GM18873 (cell line): Measurements from ENCODE around the gene SRRM3.
"Not testable (repeated sequence)": the region's sequence is repeated elsewhere in the genome, so short reads cannot be mapped to it uniquely, and the experiment has no call there.

Source experiments
- ATAC-seq: cut with Tn5 transposase; IDR thresholded peaks from one replicate; pipeline ENCODE4 v1.9.1; 2021; ENCODE audit warnings: mild to moderate bottlenecking, moderate library complexity, moderate number of reproducible peaks; ENCODE audit not compliant: unreplicated experiment, low FRiP score

SRRM3 gene

DNA sequence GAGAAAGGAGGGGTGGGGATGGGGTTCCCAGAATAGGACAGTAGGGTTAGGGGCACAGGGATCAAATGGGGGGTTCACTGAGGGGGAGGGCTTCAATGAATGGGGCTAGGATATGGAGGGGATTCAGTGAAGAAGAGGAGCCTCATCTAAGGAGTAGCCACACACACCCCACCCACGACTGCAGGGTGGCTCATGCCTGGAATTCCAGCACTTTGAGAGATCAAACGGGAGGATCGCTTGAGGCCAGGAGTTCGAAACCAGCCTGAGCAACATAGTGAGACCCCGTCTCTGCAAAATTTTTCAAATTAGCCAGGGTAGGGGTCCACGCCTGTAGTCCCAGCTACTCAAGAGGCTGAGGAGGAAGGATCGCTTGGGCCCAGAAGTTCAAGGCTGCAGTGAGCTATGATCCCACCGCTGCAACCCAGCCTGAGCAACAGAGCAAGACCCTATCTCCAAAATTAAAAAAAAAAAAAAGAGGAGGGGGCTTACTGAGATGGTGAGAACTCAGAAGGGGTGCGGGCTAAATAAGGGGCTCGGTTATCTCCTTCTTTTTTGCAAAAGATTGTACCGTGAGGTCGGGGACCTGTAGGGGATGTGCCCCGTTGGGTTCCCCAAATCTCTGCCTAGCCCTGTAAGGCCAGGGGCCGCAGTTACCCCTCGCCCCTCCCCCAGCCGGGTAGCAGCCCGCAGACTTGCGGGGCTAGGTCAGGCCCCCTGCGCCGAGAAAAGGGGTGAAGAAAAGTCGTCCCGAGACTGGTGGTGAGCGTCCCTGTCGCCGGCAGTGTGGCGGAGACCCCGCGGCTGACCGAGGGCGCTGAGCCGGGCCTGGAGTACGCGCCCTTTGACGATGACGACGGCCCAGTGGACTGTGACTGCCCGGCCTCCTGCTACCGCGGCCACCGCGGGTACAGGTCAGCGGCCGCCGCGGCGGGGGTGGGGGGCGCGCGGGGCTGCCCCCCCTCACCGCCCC lies 57.7 kb downstream of the SRRM3 start:
- ATAC-seq = no peak

DNA sequence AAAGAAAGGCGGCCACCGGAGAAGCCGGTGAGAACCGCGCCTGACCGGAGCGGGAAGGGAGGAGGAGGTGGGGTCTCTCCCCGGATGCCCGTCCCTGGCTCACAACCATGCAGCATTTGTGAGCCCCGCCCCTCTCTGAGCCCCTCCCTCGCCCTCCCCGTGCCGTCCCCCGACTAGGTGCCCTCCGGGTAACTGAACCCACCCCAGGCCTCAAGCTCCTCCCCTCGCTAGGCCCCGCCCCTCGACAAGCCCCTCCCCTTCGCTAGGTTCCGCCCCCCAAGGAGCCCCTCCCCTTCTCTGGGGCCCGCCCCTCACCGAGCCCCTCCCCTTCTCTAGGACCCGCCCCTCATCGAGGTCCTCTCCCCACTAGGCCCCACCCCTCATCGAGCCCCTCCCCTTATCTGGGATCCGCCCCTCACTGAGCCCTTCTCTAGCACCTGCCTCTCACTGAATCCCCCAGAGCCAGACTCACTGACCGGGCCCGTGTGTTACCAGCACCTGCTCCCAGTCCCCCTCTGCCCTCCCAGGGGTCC lies 58.5 kb downstream of the SRRM3 start:
- no peak for ATAC-seq

DNA sequence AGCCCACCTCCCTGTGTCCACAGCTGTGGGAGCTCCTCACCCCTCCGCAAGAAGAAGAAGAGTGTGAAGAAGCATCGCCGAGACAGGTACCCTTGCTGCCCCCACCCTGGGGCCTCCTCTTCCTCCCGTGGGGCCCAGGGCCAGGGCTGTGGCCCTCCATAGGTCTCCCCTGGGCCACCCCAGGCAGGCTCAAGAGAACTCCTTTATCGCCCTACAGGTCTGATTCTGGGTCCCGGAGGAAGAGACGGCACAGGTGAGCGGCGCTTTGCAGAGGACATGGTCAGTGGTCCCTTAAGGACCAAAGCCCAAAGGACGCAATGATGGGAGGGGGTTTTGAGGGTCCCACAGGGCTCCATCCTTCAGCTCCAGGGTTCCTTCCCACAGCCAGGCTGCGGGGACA lies 59.6 kb downstream of the SRRM3 start:
- no peak for ATAC-seq

DNA sequence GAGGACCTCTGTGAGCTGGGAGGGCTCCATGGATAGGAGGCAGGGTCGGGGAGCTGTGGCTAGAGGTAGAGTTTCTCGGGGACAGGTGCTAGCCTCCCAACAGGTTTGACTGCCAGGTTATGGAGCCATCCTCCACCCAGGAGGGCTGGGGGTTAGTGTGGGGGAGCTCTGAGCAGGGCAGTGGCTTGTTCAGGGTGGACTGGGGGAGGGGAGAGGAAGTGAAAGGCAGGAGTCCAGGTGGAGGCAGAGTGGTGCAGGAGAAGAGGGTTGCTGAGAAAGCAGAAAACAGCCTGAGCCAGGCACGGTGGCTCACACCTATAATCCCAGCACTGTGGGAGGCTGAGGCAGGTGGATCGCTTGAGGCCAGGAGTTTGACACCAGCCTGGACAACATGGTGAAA lies 60.2 kb downstream of the SRRM3 start:
- no peak for ATAC-seq

DNA sequence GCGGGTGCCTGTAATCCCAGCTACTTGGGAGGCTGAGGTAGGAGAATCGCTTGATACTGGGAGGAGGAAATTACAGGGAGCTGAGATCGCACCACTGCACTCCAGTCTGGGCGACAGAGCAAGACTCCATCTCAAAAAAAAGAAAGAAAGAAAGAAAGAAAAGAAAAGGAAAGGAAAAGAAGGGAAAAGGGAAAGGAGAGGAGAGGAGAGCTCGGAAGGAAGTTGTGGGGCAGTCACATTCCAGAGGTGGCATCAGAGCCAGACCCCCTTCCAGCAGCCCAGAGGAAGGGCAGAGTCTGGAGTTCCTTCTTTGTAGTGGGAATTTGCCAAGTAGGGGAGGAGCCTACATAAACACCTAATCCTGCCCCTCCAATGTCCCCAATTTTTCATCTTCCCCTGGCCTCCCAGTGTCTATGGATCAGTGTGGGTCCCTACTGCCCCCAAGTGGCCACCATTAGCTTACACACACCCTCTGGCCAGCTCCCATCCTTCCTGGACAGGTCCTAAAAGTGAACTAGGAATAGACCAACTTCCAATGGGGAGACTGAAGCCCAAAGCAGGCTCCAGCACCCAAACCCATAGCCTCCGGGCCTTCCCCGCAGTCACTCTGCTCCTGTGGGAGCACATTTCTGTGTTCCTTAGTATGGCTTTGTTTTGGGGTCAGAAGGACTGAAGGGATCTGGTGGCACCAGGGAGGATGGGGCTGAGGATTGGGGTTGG lies 61.1 kb downstream of the SRRM3 start:
- no peak for ATAC-seq

DNA sequence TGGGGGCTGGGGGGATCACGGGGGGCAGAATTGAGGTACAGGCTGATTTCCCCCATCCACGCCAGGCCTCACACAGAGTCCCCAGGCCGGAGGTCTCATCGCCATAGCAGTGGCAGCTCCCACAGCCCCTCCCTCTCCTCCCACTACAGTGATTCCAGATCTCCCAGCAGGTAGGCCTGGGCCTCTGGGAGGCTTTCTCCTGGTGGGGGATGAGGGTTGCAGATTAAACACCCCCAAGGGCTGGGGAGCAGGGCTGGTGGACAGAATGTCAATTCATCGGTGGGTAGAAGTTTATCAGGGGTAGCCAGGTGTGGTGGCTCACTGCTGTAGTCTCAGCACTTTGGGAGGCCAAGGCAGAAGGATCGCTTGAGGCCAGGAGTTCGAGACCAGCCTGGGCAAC lies 63.6 kb downstream of the SRRM3 start:
- no peak for ATAC-seq

DNA sequence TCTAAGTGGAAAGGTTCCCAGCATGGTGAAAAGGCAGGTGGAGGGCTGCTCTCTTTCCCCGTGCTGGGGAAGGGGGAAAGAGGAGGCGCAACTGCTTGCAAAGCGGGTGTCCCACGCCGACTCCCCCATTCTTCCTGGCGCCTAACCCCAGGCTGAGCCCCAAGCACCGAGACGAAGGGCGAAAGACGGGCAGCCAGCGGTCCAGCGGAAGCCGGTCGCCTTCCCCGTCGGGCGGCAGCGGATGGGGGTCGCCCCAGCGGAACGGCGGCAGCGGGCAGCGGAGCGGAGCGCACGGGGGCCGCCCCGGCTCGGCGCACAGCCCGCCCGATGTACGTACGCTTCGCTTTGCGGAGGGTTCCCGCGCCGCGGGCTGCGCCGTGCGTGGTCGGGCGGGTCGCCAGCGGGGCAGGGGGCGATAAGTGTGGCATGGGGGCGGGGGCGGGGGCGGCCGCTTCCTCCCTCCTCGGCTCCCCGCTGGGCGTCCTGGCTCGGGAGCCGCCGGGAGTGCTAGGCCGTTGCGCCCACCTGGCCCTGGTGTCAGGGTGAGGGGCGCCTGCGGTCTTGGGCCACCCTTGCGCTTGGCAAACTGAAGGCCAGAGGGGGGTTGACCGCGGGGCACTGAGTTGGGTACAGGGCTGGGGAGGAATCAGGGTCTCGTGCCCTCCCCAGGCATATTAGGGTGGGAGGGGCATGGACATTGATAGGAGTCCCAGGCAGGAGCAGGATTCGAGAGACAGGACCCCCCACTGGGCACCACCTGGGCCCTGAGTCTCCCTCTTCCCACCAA lies 65.6 kb downstream of the SRRM3 start:
- ATAC-seq = no peak

DNA sequence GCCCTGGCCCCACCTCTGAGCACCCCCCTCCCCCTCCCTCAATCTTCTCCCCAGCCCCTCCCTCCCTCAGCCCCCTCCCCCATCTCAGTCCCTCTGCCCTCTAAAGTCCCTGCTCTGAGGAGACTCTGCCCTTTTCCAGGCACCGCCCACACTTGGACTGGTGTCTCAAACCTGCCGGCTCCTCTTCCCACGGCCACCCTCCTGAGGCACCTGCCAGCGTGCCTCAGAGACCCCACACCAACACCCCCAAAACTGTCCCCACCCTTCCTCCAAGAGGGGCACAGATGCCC lies 66.1 kb downstream of the SRRM3 start:
- ATAC-seq = no peak

DNA sequence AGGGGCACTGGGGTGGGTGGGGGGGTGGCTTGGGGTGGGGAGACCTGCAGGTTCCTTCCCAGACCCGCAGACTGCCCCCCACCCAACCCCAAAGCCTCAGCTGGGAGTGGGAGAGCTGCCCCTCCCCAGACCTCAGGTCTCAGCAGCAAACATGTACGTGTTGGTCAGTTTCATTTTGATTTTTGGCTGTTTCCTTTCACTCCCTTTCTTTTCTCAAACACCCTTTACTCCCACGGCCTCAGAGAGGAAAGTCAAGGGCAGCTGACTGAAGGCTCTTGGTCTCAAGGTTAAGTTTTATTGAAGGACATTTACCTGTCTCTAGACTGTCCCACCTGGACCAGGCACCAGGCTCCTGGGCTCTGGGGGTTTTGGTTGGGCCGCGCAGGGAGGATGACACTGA lies 66.7 kb downstream of the SRRM3 start:
- no peak for ATAC-seq

DNA sequence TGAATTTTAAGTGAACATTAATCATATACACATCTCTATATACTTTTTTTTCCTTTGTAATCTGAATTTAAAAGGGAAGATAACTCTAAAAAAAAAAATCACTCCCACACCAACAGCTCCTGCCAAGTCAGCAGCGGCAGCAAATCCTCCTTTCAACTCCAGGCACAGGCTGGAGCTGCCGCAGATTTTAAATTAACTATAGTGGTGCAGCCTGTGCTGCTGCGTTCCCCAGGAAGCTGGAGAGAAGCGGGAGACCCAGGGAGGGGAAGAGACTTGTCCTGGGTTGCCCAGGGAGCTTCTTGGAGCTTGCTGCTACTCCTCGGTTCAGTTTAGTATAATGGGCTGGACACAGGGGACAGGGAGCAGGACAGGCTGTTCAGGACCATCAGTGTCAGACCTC lies 68.2 kb downstream of the SRRM3 start:
- no peak for ATAC-seq

DNA sequence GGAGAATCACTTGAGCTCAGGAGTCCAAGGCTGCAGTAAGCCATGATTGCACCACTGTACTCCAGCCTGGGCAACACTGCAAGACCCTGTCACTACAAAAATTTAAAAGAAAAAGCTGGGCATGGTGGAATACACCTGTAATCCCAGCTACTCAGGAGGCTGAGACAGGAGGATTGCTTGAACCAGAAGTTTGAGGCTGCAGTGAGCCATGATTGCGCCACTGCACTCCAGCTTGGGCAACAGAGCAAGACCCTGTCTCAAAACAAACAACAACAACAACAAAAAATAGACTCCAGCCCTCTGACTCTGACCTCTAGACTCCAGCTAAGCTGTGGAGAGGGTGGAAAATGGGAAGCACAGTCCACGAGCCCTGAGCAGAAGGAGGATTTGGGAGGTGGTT lies 69.7 kb downstream of the SRRM3 start:
- ATAC-seq = not testable (repeated sequence)

DNA sequence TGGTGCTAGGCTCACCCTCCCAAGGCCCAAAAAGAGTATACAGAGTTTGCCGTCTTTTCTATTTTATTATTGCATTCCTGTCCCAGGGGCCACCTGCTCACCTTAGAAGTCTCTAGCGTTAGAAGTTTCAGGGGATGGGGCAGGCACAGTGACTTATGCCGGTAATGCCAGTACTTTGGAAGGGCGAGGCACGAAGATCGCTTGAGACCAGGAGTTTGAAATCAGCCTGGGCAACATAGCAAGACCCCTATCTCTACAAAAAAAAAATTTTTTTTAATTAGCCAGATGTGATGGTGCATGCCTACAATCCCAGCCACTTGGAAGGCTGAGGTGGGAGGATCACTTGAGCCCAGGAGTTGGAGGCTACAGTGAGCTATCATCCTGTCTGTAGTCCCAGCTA lies 70.4 kb downstream of the SRRM3 start:
- ATAC-seq = no peak

DNA sequence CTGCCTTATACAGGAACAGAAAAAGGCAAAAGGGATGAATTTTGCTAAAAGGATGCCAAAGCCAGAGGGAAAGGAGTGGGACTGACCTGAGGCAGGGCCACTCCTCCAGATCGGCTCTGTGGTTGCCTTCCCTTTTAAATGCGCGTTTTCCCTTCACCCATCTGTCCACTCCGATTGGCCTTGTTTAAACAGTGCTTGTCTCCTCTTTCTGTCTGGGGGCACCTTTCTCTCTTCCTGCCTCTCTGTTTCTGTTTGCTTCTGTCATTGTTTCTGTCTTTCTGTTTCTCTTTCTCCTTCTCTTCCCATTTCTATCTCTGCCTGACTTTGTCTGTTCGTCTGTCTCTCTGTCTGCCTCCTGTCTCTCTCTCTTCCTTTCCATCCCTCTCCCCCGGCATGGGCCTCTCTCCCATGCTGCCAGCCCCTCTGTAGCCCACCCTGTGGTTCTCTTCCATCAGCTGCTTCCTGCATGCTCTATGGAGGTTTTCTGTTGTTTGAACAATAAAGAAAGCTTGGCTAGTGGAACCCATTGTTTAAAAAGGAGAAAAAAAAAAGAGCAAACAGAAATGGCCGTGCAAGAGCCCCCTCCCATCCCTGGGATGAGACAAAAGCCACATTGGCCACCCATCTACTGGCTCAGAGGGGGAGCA lies 71.3 kb downstream of the SRRM3 start:
- no peak for ATAC-seq

DNA sequence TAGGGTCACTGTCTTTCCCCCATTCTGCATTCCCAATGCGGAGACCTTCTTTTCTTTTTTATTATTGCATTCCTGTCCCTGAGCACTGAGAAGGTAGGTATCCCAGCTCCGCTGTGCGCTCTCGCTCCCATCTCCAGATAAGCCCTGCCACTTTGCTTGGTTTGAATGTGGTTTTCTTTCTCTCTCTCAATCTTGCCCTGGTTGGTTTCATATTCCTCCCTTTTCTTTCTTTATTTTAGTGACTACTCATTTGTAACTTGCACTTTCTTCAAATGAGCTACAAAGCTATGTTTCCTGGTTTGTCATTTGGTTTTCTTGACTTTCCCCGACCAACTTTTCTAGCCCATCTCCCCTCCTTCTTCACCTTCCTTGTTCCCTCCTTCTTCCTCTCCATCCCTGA lies 71.8 kb downstream of the SRRM3 start:
- ATAC-seq = no peak

DNA sequence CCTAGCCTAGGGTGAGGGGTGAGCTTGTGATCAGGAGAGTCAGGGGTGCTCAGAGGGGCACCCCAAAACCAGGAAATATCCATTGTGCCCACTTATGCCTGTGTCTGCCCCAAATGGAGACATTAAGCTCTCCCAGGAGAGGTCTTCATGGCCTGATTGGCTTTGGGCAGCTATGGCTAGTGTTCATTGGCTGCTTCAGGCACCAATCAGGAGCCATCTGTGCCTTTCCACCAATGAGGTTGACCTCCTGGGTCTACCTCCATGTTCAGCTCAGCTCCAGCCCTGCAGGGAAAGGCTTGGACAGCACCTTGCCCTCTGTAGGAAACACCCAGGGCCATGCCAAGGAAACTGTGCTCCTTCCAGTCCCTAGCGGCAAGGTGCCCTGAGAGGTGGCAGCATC lies 76.8 kb downstream of the SRRM3 start:
- no peak for ATAC-seq

DNA sequence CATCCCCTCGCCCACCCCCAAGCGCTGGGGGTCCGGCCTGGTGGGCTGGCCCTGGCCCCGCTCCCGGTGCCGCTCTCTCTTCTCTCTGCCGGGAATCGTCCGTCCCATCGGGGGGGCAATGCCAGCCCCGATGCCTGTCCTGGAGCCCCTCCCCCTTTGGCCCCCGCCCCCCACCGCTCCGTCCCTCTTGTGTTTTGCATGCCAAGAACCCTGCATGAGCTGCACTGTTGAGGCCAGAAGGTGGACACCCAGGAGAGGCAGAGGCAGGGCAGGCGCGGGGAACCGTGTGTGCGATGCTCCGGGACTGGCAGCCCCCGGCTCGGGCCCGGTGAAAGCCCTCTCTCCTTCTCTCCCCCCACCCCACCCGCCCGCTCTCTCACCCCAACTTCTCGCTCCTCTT lies 78.7 kb downstream of the SRRM3 start:
- ATAC-seq = no peak

DNA sequence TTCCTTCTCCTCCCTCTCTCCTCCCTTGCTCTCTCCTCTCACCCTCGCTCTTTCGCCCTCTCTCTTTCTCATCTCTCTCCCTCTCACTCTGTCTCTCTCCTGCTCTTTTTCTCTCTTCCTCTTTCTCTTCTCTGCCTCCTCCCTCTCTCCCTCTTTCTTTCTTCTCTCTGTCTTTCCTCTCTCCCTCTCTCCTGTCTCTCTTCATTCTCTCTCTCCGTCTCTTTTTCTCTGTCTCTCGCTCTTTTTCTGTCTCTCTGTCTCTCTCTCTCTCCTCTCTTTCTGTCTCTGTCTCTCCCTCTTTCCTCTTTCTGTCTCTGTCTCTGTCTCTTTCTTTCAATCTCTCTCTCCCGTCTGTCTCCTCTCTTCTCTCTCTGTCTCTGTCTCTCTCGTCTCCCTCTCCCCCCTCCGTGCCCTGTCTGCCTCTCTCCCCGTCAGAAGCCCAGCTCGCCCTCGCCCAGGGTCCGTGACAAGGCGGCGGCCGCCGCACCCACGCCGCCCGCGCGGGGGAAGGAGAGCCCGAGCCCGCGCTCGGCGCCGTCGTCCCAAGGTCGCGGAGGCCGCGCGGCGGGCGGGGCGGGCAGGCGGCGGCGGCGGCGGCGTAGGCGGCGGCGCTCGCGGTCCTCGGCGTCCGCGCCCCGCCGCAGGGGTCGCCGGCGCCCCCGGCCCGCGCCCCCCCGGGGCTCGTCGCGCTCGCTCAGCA lies 79.5 kb downstream of the SRRM3 start:
- no peak for ATAC-seq

DNA sequence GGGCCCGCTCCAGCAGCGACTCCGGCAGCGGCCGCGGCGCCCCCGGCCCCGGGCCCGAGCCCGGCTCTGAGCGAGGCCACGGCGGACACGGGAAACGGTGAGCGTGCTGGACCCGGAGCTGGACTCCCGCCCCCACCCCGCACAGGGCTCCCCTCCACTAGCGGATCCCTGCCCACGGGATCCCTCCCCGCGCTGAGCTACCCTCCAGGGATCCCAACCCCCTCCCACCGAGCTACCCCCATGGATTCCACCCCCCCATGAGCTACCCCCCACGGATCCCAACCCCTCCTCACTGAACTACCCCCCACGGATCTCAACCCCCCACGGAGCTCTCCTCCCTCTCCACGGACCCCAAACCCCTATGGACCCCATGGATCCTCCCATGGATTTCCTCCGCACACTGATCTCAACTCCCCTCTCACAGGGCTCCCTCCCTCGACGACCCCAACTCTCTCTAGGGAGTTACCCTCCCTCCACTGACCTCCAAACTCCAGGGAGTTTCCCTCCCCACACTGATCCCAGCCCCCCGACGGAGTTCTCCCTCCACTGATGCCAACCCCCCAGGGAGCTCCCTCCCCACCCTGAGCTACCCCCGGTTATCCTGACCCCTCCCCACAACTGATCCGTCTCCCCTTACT lies 80.1 kb downstream of the SRRM3 start:
- no peak for ATAC-seq
